Thyroid gland (tissue), 4 donors: ENCODE results near the gene GLIS1.

ENCODE experiments used
- CTCF ChIP-seq, 6 experiments: fragments of 200-600 bp in 3 of 6; fragments of 450-650 bp in 3 of 6; sonication (generic) in 3 of 6; IDR thresholded peaks; one replicate each; pipeline ENCODE4 v1.5.1; 2016 to 2019; ENCODE audit warnings: antibody characterized with exemption in 6 of 6, mild to moderate bottlenecking in 2 of 6, inconsistent platforms in 1 of 6, moderate library complexity in 1 of 6
- POLR2A ChIP-seq, 2 donors: fragments of 450-650 bp; IDR thresholded peaks; one replicate each; pipeline ENCODE4 v1.6.1; 2017; ENCODE audit warnings: antibody characterized with exemption in 2 of 2, mild to moderate bottlenecking in 2 of 2, moderate library complexity in 1 of 2

- no peak for TF ChIP-seq CTCF (IDR thresholded peaks at IDR 0.05)
- TF ChIP-seq POLR2A (IDR thresholded peaks at IDR 0.05) = no peak
Observed at GRCh38 chr1:53731779-53732305, 7.1 kb downstream of the GLIS1 start.
